GM18873 (cell line): ENCODE data around the gene NEK11.

Experiments
- ATAC-seq: cut with Tn5 transposase; IDR thresholded peaks from one replicate; pipeline ENCODE4 v1.9.1; 2021; ENCODE audit warnings: mild to moderate bottlenecking, moderate library complexity, moderate number of reproducible peaks; ENCODE audit not compliant: unreplicated experiment, low FRiP score

The NEK11 gene

DNA sequence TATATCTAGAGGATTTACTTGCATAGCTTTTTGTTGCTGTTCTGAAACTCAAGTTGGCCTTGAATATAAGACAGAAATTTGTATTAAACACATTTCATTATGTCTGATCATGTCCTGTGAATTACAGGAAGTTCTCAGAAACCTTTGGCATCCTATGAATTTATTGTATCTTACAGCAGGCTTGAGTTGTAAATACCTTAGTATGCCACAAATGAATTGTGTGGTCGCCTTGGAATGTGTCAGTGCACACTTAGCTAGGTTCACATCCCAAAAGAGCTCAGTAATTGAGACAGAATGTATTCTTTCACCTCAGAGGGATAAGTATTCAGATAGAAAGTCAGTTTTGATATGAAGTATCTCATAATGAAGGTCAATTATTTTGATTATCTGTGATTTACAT, 83.4 kb downstream of the NEK11 start:
- no peak for ATAC-seq

DNA sequence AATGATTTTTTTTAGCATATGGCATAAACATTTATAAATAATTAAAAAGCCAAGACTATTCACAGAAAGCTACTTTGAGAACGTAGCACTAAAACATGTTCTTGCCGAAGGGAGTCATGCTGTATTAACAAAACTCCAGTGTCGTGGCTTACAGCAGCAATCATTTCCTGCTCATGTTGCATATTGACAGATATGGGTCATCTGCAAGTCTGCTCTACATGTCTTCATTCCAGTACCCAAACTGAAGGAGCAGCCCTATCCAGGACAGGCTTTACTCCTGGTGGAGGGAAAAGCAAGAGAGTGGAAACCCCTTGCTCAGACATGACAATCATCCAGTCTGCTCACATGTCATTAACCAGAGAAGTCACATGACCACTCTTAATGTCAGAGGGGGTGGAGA, 87.6 kb downstream of the NEK11 start:
- no peak for ATAC-seq

DNA sequence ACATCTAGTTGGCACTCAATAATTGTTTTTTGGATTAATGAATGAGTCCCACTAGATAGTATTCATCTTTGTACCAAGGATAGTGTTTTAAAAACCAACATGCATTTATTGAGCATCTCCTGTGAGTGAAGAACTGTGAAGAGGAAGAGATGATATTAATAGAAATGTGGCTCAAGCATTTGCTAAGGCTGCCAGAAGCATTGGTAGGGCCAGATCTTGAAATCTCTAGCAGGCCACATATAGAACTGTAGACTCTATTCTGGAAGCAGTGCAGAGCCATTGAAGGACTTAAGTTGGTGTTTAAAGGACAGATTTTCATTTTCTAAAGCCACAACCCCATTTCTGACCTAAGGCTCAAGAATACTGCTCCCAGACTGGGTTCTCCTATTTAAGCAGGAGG, 99.0 kb downstream of the NEK11 start:
- no peak for ATAC-seq

DNA sequence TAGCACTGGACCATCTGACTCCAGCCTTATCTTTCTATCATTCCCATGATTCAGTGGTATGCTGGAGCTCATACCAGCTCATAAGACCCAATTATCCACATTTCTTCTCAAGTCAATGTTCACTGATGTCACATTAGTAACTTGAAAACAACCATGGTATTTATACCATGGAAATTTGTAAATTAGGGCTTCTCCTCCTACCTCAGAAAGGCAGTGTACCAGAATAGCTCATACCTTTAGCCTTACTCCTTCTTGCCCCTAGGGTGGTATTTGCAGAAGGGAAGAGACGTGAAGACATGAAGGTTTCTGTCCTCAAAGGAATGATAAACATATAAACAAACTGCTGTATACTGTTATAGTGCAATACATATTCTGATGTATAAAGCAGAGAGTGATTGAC, 114.2 kb downstream of the NEK11 start:
- no peak for ATAC-seq

DNA sequence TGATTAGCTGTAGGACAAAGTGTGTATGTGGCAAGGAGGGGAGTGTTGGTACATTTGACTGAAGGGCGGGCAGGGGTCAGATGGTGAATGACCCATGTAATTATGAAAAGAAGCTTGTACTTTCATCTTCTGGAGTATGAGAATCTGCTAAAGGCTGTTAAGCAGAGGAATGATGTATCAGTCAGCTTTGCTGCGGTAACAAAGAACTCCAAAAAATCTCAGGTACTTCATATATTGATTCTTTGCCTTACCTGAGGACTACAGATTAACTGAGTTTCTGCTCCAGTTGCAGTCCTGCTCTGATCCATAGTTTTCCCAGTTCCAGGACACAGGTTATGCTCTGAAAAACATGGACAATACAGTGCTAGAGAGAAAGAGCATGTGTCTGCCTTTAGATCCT, 115.1 kb downstream of the NEK11 start:
- no peak for ATAC-seq

DNA sequence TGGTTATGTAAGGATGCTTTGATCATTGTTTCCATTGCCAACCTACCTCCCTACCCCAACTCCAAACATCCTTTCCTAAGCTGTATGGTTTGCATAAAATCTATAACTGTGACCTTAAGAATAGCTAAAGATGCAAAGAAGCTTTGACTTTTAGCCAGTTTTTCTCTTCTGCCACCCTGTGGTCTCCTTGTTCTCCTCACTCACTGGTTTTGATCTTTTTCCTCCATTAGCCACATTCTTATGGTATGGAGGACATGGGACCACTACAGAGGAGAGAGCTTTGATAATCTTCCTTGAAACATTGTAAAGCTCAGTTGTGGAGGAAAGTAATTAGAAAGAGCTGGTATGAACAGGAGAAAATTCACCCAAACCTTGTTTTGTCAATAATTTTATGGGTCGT, 115.9 kb downstream of the NEK11 start:
- ATAC-seq: no peak

DNA sequence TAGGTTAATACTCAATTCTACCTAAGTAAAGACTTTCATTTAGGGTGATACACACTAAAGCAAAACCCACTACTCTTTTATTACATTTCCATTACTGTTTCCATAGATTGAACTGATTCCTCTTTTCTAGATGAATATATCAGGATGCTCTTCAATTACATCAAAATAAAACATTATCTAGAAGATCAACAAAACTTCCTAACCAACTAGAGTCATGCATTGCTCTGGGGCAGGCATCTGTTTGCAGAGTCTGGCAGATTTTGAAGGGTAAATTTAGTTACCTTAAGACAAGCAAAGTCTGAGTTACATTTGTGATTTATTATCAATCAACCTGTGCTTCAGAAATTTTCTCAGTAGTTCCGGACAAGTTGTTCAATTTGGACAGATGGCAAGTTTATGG, 117.1 kb downstream of the NEK11 start:
- no peak for ATAC-seq

DNA sequence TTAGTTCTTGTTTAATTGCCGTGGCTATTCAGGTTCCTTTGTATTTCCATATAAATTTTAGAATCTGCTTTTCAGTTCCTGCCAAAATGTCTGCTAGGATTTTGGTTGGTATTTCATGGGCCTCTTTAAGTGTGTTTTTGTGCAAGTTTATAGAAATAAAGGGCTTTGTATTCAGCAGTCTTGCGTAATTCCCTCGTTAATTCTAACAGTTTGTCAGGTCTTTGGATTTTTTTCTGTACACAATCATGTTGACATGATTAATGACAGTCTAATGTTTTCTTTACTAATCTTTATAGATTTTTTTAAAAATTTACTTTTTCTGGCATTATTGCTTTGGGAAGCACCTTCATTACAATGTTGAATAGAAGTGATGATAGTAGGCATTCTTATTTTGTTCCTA, 120.9 kb downstream of the NEK11 start:
- ATAC-seq: no peak

DNA sequence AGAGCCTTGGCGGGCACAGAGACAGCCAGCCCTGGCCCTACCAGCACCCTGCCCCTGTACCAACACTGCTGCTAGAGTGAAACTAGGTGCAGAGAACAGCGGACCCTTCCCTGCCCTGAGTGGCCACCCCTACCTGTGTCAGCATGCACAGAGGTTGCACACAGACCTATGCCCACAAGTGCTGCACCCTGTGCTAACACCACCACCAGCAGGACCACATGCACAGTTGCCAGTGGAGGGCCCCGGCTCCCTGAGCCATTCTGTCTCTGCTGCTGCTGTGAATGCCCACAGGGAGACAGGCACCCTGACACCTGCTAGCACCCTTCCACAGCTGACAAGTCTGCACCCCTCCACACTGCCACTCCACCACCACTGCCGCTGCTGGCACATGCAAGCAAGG, 131.8 kb downstream of the NEK11 start:
- ATAC-seq: no peak

DNA sequence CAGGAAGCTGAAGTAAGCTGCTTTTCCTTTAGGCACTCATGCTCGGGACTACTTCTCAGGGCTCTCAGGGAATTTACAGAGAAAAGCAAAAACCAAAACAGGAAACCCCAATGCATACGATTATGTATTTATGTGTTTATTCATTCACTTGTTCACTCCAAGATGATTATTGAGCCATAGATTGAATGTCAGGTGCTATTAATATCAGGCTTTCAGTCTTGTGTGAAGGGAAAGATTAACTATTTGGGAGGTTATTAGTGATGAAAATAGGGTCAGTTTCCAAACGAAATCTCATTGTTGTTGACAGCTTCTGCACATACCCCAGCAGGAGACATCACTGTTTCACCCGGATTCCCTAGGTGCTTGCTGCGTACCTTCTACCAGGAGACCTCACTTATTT, 135.8 kb downstream of the NEK11 start:
- ATAC-seq: no peak

DNA sequence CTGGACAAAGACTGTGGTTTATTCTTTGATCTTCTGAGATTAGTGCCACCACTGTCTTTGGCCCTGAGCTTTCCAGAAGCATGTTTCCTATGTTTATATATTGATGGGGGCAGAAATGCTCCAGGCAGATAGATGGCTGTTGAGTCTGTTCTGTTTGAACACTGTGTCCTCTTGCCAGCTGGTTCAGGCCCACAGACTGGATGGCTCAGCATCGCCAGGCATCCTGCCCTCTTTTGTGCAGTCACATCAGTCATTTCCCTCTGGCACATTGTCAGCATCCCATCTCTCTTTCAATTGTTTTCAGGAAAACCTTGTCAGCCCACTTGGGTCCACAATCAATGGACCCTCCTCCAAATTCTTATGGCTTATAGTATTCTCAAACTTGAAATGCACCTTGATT, 141.2 kb downstream of the NEK11 start:
- no peak for ATAC-seq

DNA sequence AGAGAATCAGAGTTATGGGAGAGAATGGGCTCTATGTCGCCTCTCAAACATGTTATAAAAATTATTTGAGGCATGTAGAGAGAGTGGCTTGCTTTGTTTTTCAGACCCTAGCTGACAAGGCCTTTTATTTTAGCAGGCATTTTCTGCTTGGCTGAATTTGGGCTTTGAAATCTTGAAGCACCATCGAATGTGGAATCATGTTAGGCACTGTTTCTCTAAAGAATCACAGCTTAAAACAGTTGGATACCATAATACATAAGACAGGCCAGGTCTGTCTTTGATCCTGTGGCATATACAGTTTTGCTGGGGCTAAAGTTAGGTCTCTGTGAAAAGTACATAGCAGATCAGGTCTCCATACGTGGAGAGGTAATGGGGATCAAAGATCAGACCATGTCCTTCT, 142.7 kb downstream of the NEK11 start:
- no peak for ATAC-seq

DNA sequence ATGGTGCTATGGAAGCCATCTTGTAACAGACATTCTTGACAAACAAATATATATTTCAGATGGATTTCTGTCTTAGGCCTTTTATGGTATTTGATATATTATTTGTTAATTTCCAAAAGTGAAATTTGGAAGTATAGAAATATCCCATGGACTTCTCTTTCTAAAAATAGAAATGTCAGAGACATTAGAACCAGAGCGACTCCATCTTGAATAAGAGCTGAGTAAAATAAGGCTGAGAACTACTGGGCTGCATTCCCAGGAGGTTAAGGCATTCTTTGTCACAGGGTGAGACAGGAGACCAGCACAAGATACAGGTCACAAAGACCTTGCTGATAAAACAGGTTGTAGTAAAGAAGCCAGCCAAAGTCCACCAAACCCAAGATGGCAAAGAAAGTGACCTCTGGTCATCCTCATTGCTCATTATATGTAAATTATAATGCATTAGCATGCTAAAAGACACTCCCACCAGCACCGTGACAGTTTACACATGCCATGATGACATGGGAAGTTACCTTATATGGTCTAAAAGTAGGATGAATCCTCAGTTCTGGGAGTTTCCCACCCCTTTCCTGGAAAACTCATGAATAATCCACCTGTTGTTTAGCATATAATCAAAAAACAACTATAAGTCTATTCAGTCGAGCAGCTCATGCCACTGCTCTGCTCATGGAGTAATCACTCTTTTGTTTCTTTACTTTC, 146.0 kb downstream of the NEK11 start:
- ATAC-seq: no peak

DNA sequence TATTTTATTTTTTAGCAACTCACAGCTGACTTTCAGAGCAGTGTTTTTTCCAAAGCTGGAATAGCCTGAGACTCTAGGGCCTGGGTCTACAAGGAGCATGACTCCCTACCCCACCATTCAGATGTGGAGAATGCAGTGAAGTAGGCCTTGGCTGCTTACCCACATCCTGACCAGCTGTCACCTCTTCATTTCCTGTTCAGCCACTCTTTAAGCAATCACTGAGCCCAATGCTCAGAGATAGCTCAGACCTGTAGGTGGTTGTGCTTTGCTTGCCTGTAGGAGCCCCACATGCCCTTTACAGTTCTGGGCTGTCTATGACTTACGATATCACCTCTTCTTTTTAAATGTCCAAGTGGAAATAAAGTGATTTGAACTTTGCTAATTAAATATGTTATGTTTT, 148.1 kb downstream of the NEK11 start:
- ATAC-seq: peak; percentile 94

DNA sequence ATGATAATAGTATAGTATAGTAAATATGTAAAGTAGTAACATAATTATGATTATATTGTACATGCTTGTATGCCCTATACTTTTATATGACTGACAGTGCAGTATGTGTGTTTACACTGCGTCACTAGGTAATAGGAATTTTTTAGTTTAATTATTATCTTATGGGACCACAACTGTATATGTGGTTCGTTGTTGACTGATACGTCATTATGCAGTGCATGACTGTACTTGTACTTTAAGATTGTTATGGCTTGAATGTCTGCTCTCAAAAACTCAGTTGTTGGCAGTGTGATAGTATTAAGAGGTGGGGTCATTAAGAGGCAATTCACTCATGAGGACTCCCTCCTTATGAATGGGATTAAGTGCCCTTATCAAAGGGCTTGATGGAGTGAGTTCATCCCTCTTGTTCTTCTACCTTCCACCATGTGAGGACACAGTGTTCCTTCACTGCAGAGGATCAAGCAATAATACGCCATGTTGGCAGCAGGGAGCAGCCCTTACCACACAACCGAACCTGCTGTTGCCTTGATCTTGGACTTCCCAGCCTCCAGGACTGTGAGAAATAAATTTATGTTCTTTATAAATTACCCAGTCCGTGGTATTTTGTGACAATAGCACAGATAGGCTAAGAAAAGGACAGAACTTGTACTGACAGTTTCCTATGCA, 152.2 kb downstream of the NEK11 start:
- no peak for ATAC-seq

DNA sequence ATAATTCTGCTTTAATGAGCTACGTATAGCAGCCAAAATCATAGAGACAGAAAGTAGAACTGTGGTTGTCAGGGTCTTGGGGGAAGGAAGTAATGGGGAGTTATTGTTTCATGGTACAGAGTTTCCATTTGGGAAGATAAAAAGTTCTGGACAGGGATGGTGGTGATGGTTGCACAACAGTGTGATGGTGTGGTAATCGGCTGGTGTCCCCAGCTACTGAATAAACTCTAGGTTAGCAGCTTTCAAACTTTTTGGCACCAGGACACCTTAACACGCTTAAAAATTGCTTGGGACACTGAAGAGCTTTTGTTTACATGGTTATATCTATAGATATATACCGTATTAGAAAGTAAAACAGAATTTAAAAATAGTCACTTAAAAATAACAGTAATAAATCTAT, 166.0 kb downstream of the NEK11 start:
- ATAC-seq: no peak

DNA sequence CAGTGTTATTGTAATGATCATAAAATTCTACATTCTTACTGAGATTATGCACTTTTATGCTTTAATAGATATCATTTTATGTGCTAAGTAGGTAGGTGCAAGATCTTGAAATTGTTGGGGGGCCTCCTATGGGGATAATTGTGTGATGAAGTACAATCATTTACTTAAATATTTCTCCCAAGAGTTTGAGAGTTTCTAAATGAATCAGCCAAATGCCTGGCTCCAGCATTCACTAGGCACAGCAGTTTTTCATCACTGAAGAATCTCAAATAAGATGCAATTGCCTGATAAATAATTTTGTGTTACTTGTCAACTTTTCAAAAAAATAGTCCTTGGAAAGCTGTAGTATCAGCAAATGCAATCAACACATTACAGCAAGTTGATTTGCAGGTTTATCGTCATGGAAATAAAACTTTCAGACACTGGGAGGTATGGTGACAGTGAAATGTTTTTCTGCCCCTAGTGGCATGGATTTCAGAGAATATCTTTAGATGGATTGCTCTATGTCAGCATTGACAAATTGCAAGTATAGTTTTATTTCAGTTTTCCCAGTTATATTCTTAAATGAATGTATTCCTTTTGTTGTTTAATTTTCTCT, 167.1 kb downstream of the NEK11 start:
- ATAC-seq: no peak

DNA sequence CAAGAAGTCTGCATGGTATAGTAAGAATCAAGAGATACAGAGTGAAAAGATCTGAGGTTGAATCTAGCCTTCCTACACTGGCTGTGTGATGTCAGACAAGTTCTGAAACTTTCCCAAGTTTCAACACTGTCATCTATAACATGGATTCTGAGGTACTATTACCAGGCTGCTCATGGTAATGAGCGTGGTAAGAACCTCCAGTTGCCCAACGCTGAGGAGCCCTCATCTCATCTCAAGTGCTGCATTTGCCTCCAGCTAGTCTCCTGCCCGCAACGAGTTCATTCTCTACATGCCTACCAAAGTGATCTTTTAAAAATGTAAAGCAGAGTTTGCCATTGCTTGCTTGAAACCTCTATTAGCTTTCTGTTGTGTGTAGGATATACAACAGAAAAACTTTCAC, 168.1 kb downstream of the NEK11 start:
- ATAC-seq: no peak

DNA sequence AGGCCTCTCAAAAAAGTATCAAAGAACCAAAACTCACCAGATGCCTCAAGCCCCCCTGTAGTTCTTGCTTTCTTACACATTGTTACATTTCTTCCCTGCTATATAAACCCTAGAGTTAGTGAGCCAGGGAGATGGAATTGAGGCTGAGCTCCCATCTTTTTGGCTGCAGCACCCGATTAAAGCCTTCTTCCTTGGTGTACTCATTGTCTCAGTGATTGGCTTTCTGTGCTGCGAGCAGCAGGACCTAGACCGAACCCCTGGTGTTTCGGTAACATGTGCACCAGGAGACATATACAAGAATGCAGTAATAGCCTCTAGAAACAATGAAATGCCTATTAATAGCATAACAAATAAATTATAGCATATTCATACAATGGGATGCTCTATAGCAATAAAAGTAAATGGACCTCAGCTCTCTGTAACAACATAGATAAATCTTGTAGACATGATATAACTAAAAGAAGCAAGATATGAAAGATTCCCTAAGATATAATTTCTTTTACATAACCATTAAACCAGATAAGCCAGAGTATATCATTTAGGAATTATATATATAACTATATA, 174.0 kb downstream of the NEK11 start:
- ATAC-seq: no peak

DNA sequence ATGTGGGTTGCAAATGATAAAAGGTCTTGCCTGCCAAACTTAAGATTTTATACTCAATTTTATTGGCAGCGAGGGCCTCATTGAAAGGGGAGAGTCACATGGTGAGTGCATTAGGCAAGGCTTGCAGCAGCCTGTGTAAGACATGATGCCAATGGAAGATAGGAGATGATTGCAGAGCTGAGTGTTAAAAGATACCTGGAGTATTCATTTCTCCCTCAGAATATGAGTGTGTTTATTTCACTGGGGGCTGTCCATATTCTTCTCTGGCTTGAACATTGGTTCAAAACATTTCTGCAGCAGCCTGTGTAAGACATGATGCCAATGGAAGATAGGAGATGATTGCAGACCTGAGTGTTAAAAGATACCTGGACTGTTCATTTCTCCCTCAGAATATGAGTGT, 189.7 kb downstream of the NEK11 start:
- no peak for ATAC-seq

DNA sequence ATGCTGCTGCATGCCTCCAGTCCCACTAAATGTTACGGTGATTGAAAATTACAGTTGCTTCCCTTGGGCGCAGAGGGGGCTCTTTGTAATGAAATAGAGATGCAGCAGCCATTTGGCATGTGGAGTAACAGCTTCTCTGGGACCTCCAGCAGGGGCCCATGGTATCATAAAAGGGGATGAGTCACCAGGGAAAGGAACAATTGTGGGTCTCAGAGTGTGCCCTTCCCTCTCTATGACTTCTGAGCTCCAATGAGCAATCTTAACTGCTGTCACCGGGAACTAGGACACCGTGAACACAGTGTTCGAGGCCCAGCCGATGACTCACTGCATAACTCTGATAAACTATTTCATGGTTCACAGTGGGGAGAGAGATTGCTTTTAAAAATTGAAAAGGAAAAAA, 190.1 kb downstream of the NEK11 start:
- no peak for ATAC-seq

DNA sequence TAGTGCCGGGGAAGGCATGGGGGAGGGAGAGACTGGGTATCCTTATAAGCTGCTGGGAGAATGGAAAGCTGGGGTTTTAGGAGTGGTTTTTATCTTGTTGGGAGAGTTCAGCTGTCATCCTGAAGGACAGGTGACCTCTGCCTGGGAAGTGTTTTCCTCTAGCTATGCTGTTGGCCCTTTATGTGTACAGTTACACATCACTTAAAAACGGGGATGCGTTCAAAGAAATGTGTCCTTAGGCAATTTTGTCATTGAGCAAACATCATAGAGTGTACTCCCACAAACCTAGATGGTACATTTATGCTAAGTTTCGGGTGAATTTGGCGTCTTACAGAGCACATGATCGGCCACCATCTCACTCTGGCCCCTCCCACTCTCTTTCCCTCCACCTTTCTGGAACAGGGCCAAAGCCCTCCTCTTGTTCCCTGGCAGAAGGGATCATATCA, 190.6 kb downstream of the NEK11 start:
- no peak for ATAC-seq
